Measurements from ENCODE around the gene TMPRSS6.

DNA sequence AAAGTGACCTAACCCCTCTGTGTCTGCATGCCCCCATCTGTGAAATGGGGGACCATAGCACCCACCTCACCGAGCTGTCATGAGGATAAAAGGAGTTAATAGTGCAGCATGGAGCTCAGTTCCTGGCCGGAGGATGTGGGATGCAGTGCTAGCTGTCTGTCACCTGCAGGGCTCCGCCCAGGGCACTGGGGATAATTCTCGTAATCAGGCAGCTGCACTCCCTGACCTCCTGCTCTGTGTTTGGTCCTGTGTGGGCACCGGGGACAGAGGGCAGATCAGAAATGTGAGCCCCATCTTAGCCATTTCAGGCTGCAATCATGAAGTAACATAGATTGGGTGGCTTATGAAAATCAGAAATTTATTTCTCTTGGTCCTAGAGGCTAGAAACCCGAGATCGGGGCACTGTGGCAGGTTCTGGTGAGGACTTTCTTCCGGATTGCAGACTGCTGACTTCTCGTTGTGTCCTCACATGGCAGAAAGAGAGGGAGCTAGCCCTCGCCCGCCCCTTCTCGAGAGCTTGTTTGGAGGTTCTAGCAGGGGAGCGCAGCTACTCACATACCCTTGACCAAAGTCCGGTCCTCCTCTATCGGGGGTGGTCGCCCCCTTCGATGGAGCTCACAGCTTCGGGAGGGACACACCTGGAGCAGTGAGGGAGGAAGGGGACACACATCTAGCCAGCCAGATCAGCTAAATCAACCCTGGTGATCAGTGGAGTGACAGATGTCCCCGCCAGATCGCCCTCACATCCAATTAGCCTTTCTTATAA is 54.7 kb downstream of the TMPRSS6 start:
- TF ChIP-seq, protein P1, sequence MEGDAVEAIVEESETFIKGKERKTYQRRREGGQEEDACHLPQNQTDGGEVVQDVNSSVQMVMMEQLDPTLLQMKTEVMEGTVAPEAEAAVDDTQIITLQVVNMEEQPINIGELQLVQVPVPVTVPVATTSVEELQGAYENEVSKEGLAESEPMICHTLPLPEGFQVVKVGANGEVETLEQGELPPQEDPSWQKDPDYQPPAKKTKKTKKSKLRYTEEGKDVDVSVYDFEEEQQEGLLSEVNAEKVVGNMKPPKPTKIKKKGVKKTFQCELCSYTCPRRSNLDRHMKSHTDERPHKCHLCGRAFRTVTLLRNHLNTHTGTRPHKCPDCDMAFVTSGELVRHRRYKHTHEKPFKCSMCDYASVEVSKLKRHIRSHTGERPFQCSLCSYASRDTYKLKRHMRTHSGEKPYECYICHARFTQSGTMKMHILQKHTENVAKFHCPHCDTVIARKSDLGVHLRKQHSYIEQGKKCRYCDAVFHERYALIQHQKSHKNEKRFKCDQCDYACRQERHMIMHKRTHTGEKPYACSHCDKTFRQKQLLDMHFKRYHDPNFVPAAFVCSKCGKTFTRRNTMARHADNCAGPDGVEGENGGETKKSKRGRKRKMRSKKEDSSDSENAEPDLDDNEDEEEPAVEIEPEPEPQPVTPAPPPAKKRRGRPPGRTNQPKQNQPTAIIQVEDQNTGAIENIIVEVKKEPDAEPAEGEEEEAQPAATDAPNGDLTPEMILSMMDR (IDR thresholded peaks at IDR 0.05) = no peak
- TF ChIP-seq POLR2A (IDR thresholded peaks at IDR 0.05) = no peak

Data from Peyer's patch (tissue), 4 donors.